OCI-LY7 (cell line): ENCODE measurements around the gene WDR54. TPM values are rescaled to one million over a fixed set of nuclear protein-coding genes. Genes with fewer than 3 reads are reported as not detected.

Source experiments
- BruUV-seq: library from RNA; stranded (reverse); fragments of 400-500 nt; replicated peaks from 2 replicates; lab custom pipeline; 2021; lab: Mats Ljungman, UMichigan
- CTCF ChIA-PET: fragments of 300-600 bp; sonication (Branson Sonifier 250); formaldehyde crosslinking; loops from one replicate; lab custom pipeline; 2022; ENCODE audit warnings: antibody characterized with exemption; ENCODE audit not compliant: unreplicated experiment; lab: Charles Lee
- POLR2A ChIA-PET: fragments of 300-600 bp; sonication (Branson Sonifier 250); formaldehyde crosslinking; loops from one replicate; lab custom pipeline; 2022; ENCODE audit warnings: antibody characterized with exemption; lab: Charles Lee
- DNase-seq: peaks from one replicate; pipeline ENCODE4 v3.0.0-alpha.2; 2015; ENCODE audit warnings: low spot score
- H2AFZ ChIP-seq: fragments of 200-600 bp; sonication (generic), shearing (Covaris generic); 2 replicates; pipeline ENCODE4 v1.6.1; 2014; ENCODE audit warnings: mild to moderate bottlenecking, antibody characterized with exemption, low read length, moderate library complexity
- H3K27ac ChIP-seq: fragments of 200-600 bp; sonication (generic); 2 replicates; pipeline ENCODE4 v1.5.1; 2014; ENCODE audit warnings: mixed run types, low read depth, mild to moderate bottlenecking, moderate library complexity, low read length, inconsistent platforms; ENCODE audit not compliant: poor library complexity, severe bottlenecking
- H3K36me3 ChIP-seq: fragments of 200-600 bp; sonication (generic); 2 replicates; pipeline ENCODE4 v1.6.1; 2014; ENCODE audit warnings: mild to moderate bottlenecking, antibody characterized with exemption, low read length, moderate library complexity, mixed read lengths; ENCODE audit not compliant: insufficient read depth
- H3K4me1 ChIP-seq: fragments of 200-600 bp; sonication (generic); 2 replicates; pipeline ENCODE4 v1.5.1; 2014; ENCODE audit warnings: mild to moderate bottlenecking, low read length; ENCODE audit not compliant: insufficient read depth, poor library complexity, severe bottlenecking
- H3K4me2 ChIP-seq: fragments of 200-600 bp; sonication (generic); 2 replicates; pipeline ENCODE4 v1.6.1; 2014; ENCODE audit warnings: mild to moderate bottlenecking, low read length
- H3K4me3 ChIP-seq: fragments of 200-600 bp; sonication (generic); 2 replicates; pipeline ENCODE4 v1.5.1; 2014; ENCODE audit warnings: mild to moderate bottlenecking, low read depth, low read length; ENCODE audit not compliant: poor library complexity, severe bottlenecking
- H3K79me2 ChIP-seq: fragments of 200-600 bp; sonication (generic); 2 replicates; pipeline ENCODE4 v1.6.1; 2016; ENCODE audit warnings: low read depth, mild to moderate bottlenecking, low read length, moderate library complexity, mixed read lengths; ENCODE audit not compliant: insufficient read depth
- H3K9me2 ChIP-seq: fragments of 200-600 bp; sonication (generic); 2 replicates; pipeline ENCODE4 v1.6.1; 2016; ENCODE audit warnings: mild to moderate bottlenecking, low read length, mixed read lengths; ENCODE audit not compliant: insufficient read depth
- H3K9me3 ChIP-seq: fragments of 200-600 bp; sonication (generic); 2 replicates; pipeline ENCODE4 v1.6.1; 2014; ENCODE audit warnings: mild to moderate bottlenecking, mixed run types, low read length, mixed read lengths
- H4K20me1 ChIP-seq: fragments of 200-600 bp; sonication (generic); 2 replicates; pipeline ENCODE4 v1.6.1; 2014; ENCODE audit warnings: mild to moderate bottlenecking, antibody characterized with exemption, low read length, moderate library complexity, mixed read lengths; ENCODE audit not compliant: insufficient read depth
- EZH2phosphoT487 ChIP-seq: fragments of 200-600 bp; sonication (generic); IDR thresholded peaks from 2 replicates; pipeline ENCODE4 v1.6.1; 2018; ENCODE audit warnings: low read depth, borderline replicate concordance, mild to moderate bottlenecking, mixed run types, antibody characterized with exemption, low read length, moderate library complexity, mixed read lengths
- intact Hi-C: fragments of 100-400 bp; cut with micrococcal nuclease; formaldehyde crosslinking; loops from one replicate; pipeline ENCODE4 v1.10.0; 2022; ENCODE audit not compliant: unreplicated experiment
- total RNA-seq, 2 experiments: library from RNA; depleted of rRNA in 1 of 2; stranded (reverse); fragments of >200 nt in 1 of 2; shearing (Covaris generic) in 1 of 2; gene quantifications; 2 replicates each; pipeline ENCODE4 v1.2.3, GENCODE V29; 2014 to 2022
- TF ChIP-seq, protein P1 (sequence below): fragments of 200-600 bp; sonication (generic); conservative IDR thresholded peaks from 2 replicates; pipeline ENCODE4 v1.5.1; 2014; ENCODE audit warnings: mild to moderate bottlenecking, antibody characterized with exemption, low read length, moderate library complexity, mixed read lengths

The WDR54 gene
- total RNA-seq, 2 experiments from 2014 or later = 64.7 to 89.5 TPM

DNA sequence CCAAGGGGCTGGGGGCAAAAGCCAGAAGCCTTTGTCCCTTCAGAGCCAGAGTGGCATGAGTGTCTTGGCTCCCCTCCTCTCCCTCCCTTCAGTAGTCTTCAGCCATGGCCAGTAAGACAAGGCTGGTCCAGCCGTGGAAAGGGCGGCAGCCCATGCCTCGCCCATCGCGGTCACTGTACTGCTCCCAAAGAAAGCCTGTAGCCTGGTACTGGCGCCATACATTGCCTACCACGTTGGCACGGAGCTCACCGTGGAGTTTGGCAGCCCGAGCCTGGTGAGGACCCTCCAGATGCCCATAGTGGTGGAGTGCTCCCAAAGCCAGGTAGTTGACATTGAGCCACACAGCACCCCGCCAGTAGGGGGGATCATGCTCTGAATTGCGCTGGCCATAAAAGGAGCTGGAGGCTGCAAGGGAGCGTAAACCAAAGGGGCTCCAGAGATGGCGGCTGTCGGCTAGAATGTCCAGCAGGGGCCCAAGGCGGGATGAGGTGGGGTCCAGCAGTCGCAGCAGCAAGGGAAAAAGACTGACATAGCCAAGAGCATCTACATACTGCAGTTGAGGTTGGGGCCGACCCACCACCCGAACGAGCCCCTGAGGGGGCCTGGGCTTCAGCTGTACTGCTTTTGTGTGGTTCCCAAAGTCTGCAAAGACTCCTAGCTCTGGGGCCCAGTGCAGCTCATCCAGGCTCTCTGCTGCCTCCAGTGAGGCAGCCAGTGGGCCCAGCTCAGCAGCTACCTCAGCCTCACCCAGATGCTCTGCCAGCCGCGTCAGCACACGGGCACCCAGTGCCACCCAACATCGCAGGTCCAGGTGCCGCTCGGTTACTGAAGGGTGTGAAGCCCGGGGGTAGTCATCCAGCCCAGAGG, 39.9 kb downstream of the WDR54 start:
- no TSS peak for BruUV-seq
- ChIA-PET CTCF (no interaction called here), POLR2A (interaction anchor here (0.6 kb wide), 1 partner anchor 10 kb away, joined by 5 read pairs; no protein-coding TSS in a partner anchor)
- Histone ChIP-seq H3K4me2 (no peak overlapping the region), H3K4me1 (peaks cover 21% of the 10 kb centered on the region), H3K27ac (no peak overlapping the region), H3K79me2 (peaks cover 24% of the 10 kb centered on the region), H3K4me3 (no peak overlapping the region), H3K9me2 (no peaks in the 10 kb centered on the region), H2AFZ (no peak overlapping the region), H4K20me1 (no peaks in the 10 kb centered on the region), H3K9me3 (no peaks in the 10 kb centered on the region), H3K36me3 (peaks cover 34% of the 10 kb centered on the region)
- TF ChIP-seq, protein P1, sequence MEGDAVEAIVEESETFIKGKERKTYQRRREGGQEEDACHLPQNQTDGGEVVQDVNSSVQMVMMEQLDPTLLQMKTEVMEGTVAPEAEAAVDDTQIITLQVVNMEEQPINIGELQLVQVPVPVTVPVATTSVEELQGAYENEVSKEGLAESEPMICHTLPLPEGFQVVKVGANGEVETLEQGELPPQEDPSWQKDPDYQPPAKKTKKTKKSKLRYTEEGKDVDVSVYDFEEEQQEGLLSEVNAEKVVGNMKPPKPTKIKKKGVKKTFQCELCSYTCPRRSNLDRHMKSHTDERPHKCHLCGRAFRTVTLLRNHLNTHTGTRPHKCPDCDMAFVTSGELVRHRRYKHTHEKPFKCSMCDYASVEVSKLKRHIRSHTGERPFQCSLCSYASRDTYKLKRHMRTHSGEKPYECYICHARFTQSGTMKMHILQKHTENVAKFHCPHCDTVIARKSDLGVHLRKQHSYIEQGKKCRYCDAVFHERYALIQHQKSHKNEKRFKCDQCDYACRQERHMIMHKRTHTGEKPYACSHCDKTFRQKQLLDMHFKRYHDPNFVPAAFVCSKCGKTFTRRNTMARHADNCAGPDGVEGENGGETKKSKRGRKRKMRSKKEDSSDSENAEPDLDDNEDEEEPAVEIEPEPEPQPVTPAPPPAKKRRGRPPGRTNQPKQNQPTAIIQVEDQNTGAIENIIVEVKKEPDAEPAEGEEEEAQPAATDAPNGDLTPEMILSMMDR = peak; percentile 67
- TF ChIP-seq EZH2phosphoT487 = no peak
- intact Hi-C loops = no loop called here
- peak; percentile 37 for DNase-seq

DNA sequence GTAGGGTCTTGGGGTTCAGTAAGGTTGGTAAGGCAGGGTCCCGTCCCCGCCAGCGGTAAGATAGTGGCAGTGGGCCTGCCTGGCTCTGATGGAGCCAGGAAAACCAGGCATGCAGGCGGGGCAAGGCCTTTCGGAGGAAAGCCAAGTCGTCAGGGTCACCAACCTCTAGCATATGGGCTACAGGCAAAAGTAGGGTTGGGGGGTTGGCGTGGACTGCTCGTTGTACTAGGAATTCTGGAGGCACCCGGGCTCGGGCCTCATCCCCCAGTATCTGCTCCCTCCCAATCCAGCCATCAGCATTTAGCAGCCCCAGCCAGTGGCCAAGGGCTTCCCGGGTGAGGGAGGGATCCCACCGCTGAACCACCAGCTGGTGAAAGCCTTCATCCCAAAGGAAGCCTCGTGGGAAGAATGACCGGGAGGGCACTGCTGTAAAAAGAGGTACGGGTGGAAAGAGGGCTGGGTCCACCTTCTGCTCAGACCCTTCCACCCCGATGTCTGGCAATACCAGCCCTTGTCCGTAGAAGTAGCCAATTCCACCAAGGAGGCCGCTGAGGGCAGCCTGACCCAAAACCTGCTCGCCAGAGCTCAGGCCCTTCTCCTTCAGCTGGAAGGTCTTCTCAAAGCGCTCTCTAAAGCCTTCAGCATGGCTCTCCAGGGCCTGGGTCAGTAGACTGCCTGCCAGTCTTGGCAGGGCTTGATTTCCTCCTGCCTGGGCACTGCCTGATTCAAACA, 40.7 kb downstream of the WDR54 start:
- no peak overlapping the region for H3K4me2 ChIP-seq
- peaks cover 17% of the 10 kb centered on the region for H3K4me1 ChIP-seq
- BruUV-seq = no TSS peak
- TF ChIP-seq EZH2phosphoT487 = no peak
- TF ChIP-seq, protein P1 = no peak
- no peak overlapping the region for H3K4me3 ChIP-seq
- CTCF ChIA-PET = no interaction called here
- no peak for DNase-seq
- H3K9me2 ChIP-seq = no peaks in the 10 kb centered on the region
- H3K27ac ChIP-seq = no peak overlapping the region
- no peaks in the 10 kb centered on the region for H3K9me3 ChIP-seq
- intact Hi-C loops = no loop called here
- peaks cover 28% of the 10 kb centered on the region for H3K36me3 ChIP-seq
- POLR2A ChIA-PET = no interaction called here
- no peak overlapping the region for H2AFZ ChIP-seq
- no peaks in the 10 kb centered on the region for H4K20me1 ChIP-seq
- H3K79me2 ChIP-seq = peaks cover 19% of the 10 kb centered on the region; the same call in 1 of the 2 replicates

- H3K9me3 ChIP-seq = no peaks in the 10 kb centered on the region
- BruUV-seq = no TSS peak
- H3K27ac ChIP-seq = no peak overlapping the region
- TF ChIP-seq, protein P1 = no peak
- TF ChIP-seq EZH2phosphoT487 = no peak
- no peak overlapping the region for H2AFZ ChIP-seq
- no peaks in the 10 kb centered on the region for H4K20me1 ChIP-seq
- peaks cover 19% of the 10 kb centered on the region; the same call in 1 of the 2 replicates for H3K79me2 ChIP-seq
- CTCF ChIA-PET = no interaction called here
- intact Hi-C loops = no loop called here
- POLR2A ChIA-PET = no interaction called here
- H3K4me1 ChIP-seq = peaks cover 17% of the 10 kb centered on the region
- no peaks in the 10 kb centered on the region for H3K9me2 ChIP-seq
- DNase-seq = no peak
- H3K4me2 ChIP-seq = no peak overlapping the region
- H3K36me3 ChIP-seq = peaks cover 28% of the 10 kb centered on the region
- no peak overlapping the region for H3K4me3 ChIP-seq
Measured at GRCh38 chr2:74462786-74463105, 41.2 kb downstream of the WDR54 start.
